SH-SY5Y (cell line): ENCODE data around the gene ALCAM.

ENCODE experiments used
- GATA2 ChIP-seq: IDR thresholded peaks from 2 replicates; pipeline ENCODE4 v1.6.1; 2011; ENCODE audit warnings: mild to moderate bottlenecking, low read depth, low read length
- GATA3 ChIP-seq: IDR thresholded peaks from 2 replicates; pipeline ENCODE4 v1.6.1; 2011; ENCODE audit warnings: low read depth, mild to moderate bottlenecking, low read length, moderate library complexity

The ALCAM gene

DNA sequence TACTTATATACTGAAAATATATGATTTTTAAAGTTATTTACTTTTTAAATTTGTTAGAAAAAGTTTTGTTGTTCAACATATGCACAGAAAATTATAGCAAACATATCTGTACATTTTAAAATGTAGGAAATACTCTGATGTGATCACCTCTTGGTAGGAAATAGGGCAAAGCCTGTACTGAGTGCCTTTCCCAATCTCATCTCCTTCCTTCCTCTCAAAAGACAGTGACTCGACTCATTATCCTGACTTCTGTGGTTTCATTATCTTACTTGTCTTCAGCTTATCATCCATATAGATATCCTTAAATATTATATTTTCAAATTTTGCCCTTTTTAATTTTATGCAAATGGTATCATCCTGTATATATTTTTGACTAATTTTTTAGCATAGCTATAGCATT, 18.4 kb upstream of the ALCAM start:
- no peak for TF ChIP-seq GATA2
- no peak for TF ChIP-seq GATA3

DNA sequence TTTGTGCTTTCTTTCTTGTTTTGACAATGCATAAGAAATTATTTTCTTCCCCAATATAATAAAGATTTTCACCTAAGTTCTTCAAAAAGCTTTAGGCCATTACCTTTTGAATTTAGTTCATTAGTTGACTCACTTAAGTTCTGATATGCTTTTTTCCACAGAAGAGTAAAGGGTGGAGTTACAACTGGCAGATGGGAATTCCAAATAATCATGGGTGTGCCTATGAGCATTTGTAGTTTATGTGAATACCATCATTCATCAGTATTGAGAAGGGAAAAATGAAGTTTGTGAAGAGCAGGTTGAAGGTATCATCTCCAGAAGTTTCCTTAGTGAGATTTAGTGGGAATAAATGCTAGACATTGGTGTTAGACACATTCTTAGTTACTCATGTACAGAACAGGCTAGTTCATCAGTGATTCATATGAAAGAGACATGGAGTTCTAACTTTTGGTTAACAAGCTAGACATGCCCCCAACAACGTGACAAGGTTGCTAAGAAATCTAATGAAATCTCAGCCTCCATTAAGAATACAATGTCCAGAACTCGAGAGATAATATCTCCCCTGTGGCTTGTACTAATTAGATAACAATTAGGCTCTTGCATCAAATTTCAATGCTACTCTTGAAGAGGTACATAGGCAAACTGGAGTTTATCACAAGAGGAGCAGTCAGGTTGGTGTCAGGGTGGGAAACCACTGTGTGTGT, 16.9 kb upstream of the ALCAM start:
- peak; percentile 38; the same call in 1 of the 2 replicates for TF ChIP-seq GATA2
- peak; percentile 60 for TF ChIP-seq GATA3

GRCh38 chr3:105351821-105352220, 14.9 kb upstream of the ALCAM start:
- TF ChIP-seq GATA3 (no peak), GATA2 (no peak)

GRCh38 chr3:105352976-105353375, 13.7 kb upstream of the ALCAM start:
- TF ChIP-seq GATA3 = no peak
- TF ChIP-seq GATA2 = no peak

GRCh38 chr3:105353485-105354161, 13.1 kb upstream of the ALCAM start:
- TF ChIP-seq GATA3 (no peak), GATA2 (no peak)

DNA sequence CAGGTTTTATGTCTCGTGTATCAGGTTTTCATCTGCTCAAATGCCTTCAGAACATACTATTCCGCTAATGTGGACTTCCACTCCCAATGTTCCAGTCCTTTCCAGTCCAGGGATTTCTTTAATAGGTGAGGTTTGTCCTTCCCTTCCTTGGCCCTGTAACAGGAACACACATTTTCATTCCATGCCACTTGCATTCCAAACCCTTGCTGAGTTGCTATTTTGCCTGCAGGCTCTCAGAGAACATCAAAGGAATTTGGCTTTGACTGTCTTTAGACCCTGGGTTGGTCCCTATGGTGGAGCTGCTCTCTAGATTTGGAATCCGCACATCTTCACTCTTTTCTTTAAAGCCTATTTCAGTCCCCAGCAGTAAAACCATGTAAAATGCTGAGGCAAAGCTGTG, 12.3 kb upstream of the ALCAM start:
- TF ChIP-seq GATA3 (no peak), GATA2 (no peak)

- TF ChIP-seq GATA3 (no peak), GATA2 (no peak; the same call in 1 of the 2 replicates)
Observed at GRCh38 chr3:105355408-105356061, 11.2 kb upstream of the ALCAM start.

DNA sequence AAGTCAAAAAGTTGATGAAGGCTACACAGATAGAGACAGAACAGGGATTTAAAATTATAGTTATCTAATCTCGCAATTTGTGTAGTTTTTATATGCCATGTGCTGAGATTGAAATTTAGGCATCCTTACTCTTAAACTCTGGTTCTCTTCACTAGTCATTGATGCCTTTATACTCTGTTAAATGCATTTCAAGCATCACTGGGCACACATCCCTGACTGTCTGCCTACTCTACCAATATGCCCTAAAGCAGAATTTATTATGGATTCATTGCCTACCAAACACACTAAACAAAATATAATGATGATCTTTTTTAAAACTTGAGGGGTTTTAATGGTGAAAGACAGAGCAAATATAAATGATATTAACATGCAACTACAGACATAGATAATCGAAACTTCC, 10.3 kb upstream of the ALCAM start:
- TF ChIP-seq GATA2 (no peak), GATA3 (no peak; the same call in 1 of the 2 replicates)

DNA sequence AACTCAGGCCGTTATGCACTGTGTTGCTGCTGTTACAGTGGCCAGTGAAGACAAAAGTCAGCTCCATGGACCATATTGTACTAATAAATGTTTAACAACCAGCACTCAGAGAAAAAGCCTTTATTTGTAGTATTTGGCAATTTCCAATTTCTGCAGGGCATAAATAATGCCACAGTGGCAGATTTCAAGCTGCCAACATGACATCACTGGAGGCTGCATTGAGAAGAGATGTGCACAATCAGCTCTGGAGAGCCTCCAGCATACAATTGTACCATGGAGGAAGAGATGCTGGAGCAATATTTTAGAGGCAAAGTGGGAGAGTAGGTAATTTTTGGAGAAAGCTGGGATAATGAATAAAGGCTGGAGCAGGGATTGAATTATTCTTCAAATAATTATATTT, 9.7 kb upstream of the ALCAM start:
- TF ChIP-seq GATA2 (no peak), GATA3 (no peak)

GRCh38 chr3:105359098-105359762, 7.5 kb upstream of the ALCAM start:
- TF ChIP-seq GATA2 (no peak), GATA3 (no peak)

DNA sequence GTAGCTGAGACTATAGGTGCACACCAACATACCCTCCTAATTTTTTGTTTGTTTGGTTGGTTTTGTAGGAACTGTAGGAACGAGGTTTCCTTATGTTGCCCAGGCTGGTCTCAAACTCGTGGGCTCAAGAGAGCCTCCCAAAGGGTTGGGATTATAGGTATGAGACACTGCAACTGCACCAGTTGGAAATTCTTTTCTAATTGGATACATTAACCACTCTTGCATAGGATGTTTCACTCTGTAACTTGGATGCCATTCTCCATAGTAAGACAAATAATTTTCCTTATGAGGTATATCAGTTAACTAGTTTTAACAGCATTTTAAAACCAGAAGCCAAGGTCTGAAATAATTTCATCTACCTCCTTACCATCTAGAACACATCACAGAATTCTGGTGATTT, 6.7 kb upstream of the ALCAM start:
- TF ChIP-seq GATA2 = no peak
- TF ChIP-seq GATA3 = no peak

GRCh38 chr3:105362021-105362665, 4.6 kb upstream of the ALCAM start:
- TF ChIP-seq GATA2 (no peak), GATA3 (no peak)

DNA sequence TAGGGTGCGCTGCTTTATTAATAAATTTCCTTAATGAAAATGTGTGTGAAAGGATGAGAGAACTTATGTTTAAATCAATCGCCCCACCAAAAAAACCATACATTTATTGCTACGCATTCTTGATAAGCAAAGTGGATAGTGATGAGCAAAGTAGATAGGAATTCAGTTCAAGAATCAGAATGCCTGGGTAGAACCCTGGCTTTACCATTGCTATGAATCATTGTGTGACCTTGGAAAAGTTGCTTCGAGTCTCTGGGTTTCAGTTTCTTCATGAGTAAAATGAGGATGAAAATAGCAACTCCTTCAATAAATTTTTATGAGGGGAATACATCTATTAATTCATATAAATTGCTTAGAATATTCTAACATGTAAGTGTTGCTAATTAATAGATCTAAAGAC, 2.6 kb upstream of the ALCAM start:
- no peak for TF ChIP-seq GATA2
- no peak for TF ChIP-seq GATA3

DNA sequence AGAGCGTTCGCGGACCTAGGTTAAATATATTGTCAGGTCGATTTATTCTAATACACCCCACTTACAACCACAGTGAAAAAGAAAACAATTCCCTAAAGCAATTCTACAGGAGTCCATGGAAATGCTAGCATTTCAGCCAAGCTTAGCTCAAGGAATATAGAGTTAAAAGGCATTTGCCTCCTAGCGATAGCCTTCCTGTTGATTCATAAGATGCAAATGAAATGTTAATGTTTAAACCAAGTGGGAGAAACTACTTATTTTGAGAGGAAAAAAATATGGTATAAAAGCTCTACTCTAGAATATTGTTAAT, 1.7 kb upstream of the ALCAM start:
- TF ChIP-seq GATA3 (no peak), GATA2 (no peak)
